ENCODE data around the gene ACSM4.
A peak's percentile ranks its signal among the peaks of the same experiment; 100 is the strongest.
"Not testable (repeated sequence)": the region's sequence is repeated elsewhere in the genome, so short reads cannot be mapped to it uniquely, and the experiment has no call there.

The ACSM4 gene

GRCh38 chr12:7303772-7304171, at the start of gene ACSM4:
Gene ACSM4 (plus strand): TSS chr12:7304072. CDS start chr12:7304332, 260 bp downstream.
- DNase-seq (ENCODE audit: low read depth) = no peak

DNA sequence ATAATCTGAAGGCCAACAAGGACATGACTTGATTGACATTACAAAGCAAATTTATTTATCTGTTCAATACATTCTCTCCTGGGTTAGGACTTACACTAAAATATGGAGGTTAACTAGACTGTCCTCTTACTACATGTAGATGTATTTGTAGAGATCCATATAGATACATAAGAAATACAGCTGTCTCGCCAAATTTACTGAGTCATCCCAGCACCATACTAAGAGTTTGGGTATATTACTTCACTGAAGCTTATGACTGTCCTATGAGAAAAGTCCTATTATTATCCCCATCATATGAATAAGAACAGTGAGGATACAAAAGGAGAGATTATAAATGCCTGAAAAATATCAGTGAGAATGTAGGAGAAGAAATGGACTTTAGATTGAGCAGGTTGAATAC, 44.8 kb upstream of the ACSM4 start:
- DNase-seq (ENCODE audit: low read depth) = no peak

DNA sequence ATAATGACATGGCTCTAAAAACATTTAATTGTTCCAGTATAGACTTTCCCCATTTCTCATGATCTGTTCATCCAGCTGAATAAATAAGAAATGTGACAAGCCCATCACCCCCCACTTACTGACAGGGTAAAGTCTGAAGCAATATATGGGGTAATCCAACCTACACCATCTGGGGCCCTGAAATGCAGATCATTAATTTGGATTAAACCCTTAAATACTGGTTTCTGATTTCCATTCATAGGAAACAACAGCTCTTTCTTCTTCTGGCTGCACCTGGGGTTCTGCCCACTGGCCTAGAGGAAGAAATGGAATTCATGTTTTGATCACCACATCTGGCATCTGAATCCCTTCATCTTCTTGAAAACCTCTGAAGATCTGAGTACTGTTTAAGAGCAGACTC, 39.3 kb upstream of the ACSM4 start:
- no peak for DNase-seq (ENCODE audit: low read depth)

DNA sequence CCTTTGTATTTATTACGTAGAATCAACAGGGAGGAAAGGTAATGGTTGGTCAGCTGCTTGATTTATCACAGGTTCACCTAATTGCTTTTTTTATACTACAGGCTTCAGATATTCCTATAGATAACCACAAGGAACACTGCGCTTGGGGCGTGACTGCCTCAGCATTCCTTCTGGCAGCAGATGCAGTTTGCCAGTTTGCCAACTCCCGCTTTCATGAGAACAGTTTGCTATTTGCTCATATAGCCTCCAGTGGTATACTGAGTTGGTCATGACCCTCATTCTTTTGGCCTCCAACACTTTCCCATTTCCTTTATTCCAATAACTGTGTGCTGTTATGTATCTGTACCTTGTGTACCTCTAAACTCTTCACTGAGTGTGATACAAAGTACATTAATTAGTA, 38.6 kb upstream of the ACSM4 start:
- no peak for DNase-seq (ENCODE audit: low read depth)

DNA sequence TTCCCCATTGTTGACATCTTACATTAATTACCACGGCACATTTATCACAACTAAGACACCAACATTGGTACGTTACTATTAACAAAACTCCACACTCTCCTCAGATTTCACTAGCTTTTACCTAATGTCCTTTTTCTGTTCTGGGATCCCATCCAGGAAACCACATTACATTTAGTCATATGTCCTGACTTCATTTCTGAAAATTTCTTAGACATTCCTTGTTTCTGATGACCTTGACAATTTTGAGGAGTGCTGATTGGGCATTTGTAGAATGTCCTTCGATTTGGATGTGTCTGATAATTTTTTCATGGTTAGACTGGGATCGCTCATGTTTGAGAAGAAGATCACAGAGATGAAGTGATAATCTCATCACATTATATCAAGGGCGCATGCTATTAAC, 34.6 kb upstream of the ACSM4 start:
- peak; percentile 39 for DNase-seq (ENCODE audit: low read depth)

DNA sequence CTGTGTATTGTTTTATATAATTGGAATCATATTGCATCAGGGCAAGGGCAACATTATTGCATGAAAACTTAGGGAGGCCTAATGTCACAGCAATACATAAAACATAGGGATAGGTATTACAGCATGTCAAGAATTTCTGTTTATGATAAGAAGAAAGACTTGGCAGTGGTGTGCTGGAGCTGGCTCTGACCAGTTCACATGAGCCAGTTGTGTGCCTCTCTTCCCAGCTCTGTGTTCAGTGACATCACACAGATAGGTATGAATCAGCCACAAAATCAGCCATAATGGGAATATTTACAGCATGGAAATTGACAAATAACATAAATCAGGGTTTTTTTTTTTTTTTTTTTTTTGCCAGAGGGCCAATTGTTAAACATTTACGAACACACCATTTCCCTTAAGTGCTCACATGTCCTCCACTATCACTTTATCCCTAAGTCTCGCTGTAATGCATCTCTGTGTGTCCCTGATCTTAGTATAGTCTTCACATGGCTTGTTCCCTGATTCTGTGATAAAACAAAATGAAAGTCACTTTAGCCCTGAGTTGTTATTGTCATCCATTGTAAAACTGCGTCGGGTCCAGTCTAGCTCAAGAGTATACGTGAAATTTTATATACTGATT, 31.9 kb upstream of the ACSM4 start:
- peak; percentile 3 for DNase-seq (ENCODE audit: low read depth)

DNA sequence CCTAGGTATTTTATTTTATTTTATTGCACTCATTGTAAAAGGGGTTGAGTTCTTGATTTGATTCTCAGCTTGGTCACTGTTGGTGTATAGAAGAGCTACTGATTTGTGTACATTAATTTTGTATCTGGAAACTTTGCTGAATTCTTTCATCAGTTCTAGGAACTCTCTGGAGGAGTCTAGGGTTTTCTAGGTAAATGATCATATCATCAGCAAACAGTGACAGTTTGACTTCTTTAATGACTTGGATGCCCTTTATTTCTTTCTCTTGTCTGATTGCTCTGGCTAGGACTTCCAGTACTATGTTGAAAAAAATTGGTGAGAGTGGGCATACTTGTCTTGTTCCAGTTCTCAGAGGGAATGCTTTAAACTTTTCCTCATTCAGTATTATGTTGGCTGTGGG, 28.4 kb upstream of the ACSM4 start:
- not testable (repeated sequence) for DNase-seq (ENCODE audit: low read depth)

DNA sequence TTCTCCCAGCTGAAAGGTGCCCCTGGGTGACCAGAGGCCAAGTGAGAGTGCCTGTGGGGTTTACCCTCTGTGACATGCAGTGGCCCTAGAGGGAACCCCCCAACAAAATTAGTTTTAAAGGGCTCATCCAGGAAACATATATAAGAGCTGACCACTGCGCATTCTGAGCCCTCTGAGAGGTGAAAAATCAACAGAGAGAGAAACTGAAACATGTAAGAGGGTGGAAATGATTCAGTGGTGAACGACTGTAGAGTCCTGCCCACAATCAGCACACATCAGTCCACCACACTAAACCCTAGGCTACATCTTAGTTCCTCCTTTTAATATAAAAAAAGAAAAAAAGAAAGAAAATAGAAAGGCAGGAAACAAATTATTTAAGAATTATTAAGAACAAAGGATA, 21.0 kb upstream of the ACSM4 start:
- no peak for DNase-seq (ENCODE audit: low read depth)

GRCh38 chr12:7289743-7290142, 14.1 kb upstream of the ACSM4 start:
- no peak for DNase-seq (ENCODE audit: low read depth)

GRCh38 chr12:7290588-7290987, 13.3 kb upstream of the ACSM4 start:
- DNase-seq (ENCODE audit: low read depth) = not testable (repeated sequence)

DNA sequence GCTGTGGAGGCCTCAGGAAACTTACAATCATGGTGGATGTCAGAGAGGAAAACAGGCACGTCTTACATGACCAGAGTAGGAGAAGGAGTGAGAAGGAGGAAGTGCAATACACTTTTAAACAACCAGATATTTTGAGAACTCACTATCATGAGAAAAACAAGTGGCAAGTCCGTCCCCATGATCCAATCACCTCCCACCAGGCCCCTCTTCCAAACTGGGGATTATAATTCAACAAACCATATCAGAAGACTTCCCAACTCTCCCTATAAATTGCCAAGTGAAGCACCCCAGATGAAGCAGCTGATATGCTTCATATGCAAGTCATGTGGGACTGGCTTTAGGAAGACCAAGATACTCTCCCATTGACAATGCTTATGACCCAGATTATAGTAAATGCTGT, 11.6 kb upstream of the ACSM4 start:
- no peak for DNase-seq (ENCODE audit: low read depth)

DNA sequence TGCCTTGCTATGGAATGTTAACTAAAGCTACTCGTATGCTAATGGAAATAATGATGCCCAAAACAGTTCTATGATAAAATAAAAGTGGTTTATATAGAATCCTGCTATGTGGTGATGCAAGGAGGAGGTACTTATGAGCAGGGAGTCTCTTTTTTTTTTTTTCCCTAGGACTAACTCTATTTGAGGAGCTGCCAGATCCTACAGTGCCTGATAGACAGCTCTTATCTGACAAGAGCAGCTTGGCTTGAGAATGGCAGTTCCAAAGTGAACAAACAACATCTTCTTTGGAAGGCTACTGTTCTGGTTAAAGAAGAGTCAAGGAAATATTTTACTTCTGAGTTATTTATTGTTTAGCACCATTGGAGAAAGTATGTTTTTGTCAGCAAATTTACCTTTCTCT, 10.2 kb upstream of the ACSM4 start:
- DNase-seq (ENCODE audit: low read depth) = no peak

DNA sequence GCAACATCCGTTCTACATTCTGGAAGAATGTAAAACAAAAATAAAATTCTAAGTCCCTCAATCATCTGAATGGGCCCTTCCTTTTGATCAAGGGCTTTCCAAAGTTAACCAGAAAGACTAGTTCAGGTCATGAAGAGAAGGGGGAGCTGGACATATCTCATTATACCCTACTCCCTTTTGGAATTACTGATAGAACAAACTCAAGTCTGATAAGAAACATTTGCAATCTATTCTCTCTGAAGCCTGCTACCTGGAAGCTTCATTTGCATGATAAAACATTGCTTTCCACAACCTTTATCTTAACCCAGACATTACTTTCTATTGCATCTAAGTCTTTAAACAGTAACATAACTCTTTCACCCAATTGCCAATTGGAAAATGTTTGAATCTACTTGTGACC, 8.3 kb upstream of the ACSM4 start:
- no peak for DNase-seq (ENCODE audit: low read depth)

DNA sequence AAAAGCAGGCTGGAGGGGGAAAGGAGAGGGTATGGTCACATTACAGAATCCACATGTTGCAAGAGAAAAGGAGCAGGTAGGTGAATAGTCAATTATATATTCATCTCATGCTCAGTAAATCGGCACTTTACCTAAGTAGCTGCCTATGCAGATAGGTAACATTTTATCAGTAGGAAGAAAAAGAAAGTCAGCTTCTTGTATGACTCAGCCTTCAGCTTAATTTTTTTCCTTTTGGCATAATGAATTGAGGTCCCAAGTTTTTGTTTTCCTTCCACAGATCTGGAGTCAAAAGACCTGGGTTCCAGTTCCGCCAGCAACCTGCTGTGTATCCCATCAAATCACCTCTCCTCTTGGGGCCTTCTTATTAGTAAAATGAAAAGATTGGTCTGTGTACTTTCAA, 6.0 kb upstream of the ACSM4 start:
- no peak for DNase-seq (ENCODE audit: low read depth)

DNA sequence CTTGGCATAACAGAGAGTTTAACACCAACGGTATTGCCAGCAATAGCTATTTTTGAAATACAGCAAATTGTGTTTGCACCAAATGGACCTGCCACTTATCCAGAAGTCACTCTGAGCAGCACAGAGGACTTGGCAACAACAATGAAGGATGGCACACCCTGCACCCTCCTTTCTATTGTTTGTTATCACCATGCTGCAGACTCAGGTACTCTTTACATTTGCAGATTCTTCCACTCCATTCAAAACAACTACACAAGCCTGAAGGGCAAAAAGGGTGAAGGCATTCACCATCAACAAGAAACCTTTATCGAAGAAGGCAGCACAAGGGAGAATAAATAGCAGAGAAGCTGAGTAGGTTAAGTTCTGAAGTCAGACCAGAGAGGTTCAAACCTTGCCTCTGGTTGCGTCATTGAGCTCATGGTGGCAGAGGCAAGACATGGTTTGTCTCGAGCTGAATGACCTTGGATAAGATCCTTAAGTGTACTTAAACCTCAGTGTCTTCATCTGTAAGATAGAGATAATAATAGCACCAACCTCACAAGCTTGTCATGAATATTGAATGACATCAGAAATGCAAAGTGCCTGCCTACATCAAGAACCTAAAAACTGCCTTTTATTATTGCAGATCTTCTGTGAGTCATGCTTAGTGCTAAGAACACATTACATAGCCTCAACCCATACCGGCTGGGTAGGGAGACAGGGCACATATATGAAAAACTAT, 1.4 kb upstream of the ACSM4 start:
- DNase-seq (ENCODE audit: low read depth) = no peak

- DNase-seq (ENCODE audit: low read depth) = no peak
Measured at GRCh38 chr12:7303230-7303629, 642 bp upstream of the ACSM4 start.

- no peak for DNase-seq (ENCODE audit: low read depth)
Measured at GRCh38 chr12:7304456-7304855, 584 bp downstream of the ACSM4 start.

GRCh38 chr12:7310070-7310469, 6.2 kb downstream of the ACSM4 start:
- DNase-seq (ENCODE audit: low read depth) = no peak

DNA sequence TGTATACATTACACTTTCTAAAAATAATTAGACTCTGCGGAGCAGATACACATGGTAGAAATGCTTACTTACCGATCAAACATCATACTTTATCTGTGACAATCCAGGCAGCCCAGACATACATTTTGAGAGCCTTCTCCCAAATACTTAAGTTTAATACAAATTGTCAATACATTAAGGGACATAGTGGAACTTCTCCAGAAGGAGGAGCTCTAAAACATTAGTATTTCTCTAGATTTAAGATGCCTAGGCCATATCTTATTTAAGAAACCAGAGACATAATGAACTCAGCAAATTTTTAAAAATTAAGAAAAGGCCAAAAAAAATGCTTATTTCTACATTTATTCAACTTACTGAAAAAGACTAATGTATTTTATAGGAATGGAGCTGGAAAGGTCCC, 16.1 kb downstream of the ACSM4 start:
- DNase-seq (ENCODE audit: low read depth) = no peak

GRCh38 chr12:7321624-7322023, 17.8 kb downstream of the ACSM4 start:
- no peak for DNase-seq (ENCODE audit: low read depth)

DNA sequence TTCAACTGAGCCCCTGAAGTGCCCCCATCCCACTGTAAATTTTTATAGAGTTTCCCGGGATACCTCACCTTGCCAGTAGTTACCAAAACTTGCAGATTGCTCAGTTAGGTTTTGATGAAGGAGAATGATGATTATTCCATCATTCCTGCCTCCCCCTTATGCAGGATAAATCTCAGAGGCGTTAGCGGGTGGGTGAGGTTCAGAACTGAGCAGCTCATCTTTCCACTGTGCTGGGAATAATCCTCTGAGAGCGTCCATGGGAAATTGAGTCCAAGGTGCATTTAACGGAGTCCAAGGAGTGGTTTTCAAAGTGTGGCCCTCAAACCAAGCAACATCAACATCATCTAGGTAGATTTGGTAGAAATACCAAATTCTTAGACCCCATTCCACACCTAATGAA, 18.7 kb downstream of the ACSM4 start:
- no peak for DNase-seq (ENCODE audit: low read depth)

DNA sequence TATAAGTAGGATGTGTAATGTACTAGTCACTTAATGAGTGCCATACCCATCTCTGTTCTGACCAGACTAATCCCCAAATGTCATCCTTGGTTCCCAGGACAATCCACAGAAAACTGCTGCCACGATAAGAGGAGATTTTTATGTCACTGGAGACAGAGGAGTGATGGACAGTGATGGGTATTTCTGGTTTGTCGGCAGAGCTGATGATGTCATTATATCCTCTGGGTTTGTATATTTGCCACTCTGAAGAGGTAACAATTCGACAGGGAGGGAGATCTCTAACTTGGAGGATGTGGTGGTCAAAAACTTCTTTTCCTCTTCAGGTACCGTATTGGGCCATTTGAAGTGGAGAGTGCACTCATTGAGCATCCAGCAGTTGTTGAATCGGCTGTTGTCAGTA, 20.3 kb downstream of the ACSM4 start:
- no peak for DNase-seq (ENCODE audit: low read depth)

- no peak for DNase-seq (ENCODE audit: low read depth)
Measured at GRCh38 chr12:7327918-7328317, 24.0 kb downstream of the ACSM4 start.

DNA sequence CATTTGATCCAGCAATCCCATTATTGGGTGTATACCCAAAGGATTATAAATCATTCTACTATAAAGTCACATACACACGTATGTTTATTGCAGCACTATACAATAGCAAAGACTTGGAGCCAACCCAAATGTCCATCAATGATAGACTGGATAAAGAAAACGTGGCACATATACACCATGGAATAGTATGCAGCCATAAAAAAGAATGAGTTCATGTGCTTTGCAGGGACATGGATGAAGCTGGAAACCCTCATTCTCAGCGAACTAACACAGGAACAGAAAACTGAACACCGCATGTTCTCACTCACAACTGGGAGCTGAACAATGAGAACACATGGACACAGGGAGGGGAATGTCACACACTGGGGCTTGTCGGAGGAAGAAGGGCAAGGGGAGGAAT, 33.9 kb downstream of the ACSM4 start:
- not testable (repeated sequence) for DNase-seq (ENCODE audit: low read depth)

All from iris pigment epithelial cell (primary cell).